ENCODE data around the gene CHIC2.

Gene CHIC2

DNA sequence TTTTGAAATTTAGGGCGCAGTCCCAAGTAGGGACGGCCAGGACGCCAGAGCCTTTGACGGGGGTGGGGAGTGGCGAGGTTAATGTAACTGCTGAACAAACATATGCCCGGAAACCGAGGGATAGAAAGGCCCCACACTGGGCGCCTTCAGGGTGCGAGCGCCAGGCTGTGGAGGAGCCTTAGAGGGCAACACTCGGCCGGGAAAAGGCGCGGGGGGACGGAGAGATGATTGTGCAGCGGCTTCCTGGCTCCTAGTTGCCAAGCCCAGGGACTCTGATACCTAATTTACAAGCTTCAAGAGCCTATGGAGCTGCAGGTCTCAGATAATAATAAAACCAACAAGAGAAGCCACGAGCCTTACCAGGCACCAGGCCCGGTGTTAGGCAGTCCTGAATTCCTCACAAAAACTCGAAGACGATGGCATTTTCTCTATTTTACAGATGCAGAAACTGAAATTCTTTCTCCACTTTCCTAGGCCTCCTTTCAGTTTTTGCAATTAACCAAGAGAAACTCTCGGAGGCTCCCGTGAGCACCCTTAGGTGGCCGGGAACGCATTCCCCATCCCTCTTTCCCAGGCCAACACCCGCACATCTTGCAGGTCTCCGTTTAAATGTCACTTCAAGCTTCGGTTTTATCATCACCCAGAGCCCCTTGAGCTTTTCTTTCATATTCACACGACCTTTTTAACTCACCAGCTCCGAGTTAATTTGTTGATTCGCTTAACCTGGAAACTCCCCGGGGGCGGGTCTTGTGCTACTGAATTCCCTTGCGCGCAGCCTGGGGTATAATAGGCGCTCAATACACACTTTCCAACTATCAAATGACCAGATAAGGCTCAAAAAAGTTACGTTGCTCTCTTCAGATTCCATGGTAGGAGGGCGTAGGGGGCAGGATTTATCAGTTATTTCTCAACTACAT lies 29.2 kb upstream of the CHIC2 start:
- no peak for DNase-seq (ENCODE audit: low spot score)

DNA sequence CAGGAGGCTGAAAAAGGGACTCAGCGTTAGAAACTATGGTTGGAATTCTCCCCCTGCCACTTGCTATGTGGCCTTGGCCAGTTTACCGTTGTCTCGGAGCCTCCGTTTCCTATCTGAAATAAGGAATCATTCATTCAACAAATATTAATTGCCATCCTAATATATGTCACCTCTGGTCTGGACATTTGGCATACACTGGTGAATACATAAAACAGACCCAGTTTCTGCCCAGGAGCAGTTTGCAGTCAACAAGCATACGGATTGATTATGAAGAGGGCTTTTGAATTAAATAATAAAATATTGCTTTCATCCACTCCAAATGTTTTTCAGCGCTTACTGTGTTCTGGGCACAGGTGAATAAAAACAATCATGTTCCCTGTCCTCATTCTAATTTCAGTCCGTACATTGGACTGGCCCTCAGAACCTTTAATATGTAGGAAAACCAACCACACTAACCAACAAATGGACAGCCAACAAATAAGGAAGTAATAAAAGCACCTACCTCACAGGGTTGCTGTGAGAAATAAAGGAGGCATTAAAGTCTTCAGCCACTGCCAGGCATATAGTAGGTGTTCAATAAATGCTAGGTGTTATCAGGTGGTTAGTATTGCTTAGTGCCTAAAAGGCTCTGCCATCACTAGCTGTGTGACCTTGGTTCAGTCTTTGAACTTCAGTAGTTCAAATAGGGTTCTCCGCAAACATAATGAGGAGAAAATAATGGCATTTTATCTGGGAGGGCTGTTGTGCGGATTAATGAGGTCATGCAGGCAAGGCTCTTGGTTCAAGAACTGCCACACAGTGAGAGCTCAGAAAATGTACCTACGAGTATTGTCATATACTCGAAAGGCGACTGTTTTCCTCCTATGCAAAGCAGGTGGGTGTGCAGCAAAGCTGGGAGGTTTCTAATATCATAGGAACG lies 28.3 kb upstream of the CHIC2 start:
- DNase-seq (ENCODE audit: low spot score), result no peak

DNA sequence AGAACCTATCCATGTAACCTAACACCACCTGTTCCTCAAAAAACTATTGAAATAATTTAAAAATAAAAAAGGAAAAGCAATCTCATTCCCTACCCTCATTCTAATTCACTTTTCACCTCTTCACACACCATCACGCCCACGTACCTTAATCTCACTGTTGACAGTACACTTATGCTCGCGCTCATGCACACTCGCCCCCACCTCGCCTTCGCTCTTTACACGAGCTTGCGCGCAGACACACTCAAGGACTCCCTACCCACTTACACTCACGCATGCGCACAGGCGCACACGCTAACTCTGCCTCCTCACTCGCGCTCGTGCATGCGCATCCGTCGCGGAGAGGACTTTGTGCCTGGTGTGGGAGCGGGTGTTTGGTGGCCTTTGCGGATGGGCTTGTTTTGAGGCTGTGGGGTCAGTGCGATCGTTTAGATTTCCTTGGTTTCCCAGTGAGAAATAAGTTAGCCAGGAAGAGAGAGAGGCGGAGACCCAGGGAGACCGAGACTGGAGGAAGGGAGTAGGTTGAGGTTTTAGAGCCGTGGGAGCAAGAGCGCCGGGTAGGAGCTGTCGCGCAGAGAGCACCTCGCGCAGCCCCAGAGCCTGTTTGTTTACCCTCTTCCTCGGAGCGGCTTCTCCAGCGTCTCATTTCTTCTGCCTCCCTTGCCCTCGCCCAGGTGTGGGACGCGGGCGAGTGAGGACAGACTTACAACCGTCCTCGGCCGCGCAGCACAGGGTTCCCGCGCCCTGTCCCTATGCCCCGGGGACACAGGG lies 27.4 kb upstream of the CHIC2 start:
- DNase-seq (ENCODE audit: low spot score), result peak; percentile 85

DNA sequence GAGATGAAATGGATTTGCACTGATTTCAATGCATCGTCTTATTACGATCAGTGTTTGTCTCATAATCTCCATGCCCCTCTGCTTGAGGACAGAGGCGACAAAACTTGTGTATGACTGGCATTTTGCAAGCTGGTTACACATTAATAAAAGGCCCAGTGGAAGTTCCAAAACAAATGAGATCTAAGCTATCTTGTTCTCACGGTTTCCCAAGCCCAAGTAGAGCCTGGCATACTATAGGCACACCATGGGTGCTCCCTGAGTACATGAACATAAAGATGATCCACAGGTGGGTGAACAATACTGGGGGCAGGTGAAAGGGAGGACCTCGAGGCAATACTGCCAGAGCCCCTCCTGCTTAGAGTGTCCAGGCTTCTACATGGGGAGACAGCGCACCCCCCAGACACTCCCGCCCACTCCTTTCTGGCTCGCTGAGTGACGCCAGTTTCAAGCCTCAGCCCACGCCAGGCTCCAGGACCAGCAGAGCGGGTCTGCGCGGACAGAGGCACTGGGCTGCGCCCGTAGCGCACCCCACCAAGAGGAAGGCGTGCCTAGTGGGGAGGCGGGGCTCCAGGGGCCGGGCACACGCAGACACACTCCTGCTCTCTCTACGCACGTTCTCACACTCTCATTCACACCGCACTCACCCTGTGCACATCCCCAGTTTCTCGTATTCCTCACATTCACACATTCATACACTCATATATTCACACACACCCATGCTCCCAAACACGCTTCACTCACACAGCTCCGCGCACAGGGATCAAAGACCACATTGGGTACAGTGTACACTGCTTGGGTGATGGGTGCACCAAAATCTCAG lies 26.6 kb upstream of the CHIC2 start:
- peak; percentile 6 for DNase-seq (ENCODE audit: low spot score)

DNA sequence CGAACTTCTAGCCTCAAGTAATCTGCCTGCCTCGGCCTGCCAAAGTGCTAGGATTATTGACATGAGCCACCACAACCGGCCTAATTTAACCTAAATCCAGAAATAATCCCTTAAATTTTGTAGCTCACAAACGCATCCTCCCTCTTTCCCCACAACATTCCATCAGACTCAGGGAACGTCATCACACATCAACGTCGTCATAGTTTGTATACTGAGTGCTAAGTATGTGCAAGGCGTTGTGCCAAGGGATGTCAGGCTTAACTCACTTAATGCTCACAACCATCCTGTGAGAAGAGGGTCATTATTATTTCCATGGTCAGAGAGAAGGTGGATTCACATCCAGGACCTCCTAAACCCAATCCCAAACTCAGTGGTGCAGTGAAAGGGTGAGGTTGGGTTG lies 26.0 kb upstream of the CHIC2 start:
- DNase-seq (ENCODE audit: low spot score), result no peak

DNA sequence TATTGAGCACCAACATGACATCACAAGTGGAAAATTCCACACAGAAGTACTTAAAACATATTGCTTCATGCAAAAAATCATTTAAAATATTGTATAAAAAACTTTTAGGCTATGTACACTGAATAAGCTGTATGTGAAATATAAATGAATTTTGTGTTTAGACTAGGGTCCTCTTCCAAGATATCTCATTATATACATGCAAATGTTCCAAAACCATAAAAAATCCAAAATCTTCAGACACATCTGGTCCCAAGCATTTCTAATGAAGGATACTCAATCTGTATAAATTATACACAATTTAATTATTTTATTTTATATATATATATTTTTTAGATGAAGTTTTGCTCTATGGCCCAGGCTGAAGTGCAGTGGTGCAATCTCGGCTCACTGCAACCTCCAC lies 25.5 kb upstream of the CHIC2 start:
- DNase-seq (ENCODE audit: low spot score), result no peak

DNA sequence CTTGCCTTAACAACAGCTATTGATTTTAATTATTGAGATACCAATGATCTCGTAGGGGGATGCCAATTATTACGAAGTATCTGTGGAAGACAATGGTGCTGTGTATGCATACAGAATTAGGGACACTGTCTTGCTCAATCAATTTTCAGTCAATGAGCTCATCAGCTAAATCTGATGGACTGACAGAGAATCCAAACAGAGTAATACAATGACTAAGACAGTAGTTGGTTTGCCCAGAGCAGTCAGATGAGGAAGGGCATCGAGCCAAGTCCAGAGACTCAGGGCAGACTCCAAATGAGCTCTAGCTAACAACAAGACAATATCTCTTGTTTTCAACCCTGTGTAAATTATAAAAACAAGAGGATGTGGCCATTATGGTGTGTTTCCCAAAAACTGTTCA lies 20.9 kb upstream of the CHIC2 start:
- no peak for DNase-seq (ENCODE audit: low spot score)

DNA sequence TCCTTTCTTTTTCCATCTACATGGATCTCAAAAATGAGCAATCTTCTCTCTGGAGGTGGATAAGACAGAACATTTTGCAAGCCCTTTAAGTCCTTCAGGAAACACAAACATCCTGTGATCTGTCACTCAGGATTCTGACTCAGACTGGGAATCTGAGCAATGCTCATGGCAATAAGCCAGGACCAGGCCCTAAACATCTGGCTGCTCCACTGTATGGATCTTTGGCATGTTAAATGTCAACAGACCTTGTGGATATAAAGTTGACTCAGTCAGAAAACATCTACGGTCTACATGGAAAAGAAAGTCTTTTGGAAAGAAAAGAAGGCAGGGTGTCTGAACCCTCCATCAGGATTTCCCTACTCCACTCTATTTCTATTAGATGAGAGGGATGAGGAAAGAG lies 17.8 kb upstream of the CHIC2 start:
- no peak for DNase-seq (ENCODE audit: low spot score)

DNA sequence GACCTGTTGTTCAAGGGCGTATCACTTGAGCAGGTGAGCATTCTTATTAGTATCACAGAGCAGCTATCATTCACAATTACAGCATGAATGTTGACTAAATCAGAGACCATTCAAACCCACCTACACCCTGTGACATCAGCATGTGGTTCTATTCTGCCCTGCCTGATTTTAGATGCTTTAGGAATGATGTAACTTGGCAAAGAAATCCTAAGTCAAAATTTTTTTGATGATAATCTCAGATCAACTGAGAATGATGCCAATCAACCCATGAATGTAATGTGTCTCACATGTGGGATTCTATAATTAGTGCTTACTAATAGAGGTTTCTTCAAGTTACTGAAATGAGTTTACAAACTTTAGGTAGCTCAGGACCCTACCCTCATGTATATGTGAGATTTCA lies 13.4 kb upstream of the CHIC2 start:
- DNase-seq (ENCODE audit: low spot score), result no peak

DNA sequence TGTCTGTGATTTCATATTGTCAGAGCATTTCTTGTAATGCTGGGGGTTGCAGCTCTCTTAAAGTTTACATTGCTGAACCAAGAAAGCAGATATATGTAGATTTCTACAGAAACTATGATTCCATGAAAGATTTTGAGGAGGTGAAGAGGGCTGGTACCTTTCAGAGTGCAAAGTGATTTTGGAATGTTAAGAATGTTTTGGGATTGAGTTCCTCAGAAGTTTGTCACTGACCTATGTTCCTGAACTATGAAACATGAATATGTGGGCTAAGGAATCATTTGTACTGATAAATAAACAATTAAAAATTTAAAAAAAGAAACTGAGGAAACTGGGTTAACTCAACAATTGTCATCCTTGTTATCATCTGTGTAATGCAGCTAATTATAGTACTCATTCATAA lies 12.3 kb upstream of the CHIC2 start:
- no peak for DNase-seq (ENCODE audit: low spot score)

DNA sequence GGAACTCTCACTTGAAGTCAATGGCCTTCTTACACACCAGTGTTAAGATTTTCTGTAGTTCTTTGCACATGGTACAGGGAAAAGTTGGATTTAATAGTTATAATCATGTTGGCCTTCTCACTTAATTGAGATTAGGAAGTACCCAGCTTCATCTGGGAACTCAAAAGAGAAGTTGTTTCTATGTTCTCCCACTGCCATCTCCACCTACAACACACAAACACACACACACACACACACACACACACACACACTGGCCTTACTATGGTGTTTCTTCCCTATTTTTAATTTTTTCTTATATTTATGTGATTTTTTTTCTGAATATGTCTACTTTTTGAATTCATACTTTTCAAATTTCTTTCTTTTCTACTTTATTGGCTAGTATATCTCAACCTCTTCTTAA lies 10.0 kb upstream of the CHIC2 start:
- no peak for DNase-seq (ENCODE audit: low spot score)

DNA sequence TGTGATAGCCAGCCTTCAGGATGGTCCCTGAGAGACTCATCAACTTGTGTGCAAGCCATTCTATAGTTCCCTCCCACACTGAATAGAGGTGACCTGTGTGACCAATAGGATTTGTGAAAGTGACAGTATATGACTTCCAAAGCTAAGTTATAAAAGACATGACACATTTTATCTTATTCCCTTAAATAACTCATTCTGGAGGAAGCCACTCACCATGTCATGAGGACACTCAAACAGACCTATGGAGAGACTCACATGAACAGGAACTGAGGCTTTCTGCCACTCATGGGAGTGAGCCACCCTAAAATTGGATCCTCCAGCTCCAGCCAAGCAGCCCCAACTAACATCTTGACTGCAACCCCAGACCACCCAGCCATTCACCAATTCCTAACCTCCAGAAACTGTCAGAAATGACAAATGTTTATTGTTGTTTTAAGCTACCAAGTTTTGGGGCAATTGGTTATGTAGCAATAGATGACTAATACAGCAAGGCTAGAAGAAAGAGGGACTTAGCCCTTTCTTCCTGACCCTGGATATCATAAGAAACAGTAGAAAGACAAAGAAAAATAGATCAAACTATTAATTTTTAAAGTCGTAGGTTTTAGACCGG lies 9.0 kb upstream of the CHIC2 start:
- no peak for DNase-seq (ENCODE audit: low spot score)

DNA sequence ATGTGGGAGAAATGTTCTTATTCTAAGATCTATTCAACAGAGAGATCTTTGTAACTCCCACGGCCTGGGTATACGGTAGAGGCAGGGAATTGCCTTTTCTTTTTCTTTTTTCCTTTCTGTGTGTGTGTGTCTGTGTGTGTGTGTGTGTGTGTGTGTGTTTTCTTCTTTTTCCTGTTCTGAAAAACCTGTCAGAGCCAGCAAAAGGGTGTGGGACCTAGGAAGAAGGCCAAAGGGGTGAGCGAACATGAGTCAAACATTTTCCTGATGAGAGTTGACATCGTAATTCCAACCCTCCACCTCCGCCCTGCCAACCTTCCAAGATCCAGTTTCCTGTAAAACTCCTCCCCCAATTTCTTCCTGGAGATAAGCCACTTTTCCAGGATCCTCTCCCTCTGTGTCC lies 2.8 kb upstream of the CHIC2 start:
- DNase-seq (ENCODE audit: low spot score), result no peak

DNA sequence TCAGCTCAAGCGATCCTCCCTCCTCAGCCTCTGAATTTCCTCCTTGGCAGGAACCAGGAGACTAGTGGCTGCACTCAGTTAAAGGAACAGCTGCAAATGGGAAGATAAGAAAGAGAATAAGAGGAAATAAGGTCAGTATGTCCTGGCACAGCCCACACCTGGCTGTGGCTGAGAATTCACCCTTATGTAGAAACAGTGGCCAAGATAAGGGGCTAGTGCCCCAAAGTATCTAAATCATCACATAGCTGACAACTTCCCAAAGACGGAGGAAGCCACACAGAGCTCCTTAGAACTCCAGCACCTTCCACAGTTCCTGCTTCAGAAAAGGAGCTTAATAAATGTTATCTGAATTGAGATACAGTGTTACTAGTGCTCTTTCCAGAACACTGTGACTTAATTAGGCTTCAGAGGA lies 2.3 kb upstream of the CHIC2 start:
- DNase-seq (ENCODE audit: low spot score), result no peak

DNA sequence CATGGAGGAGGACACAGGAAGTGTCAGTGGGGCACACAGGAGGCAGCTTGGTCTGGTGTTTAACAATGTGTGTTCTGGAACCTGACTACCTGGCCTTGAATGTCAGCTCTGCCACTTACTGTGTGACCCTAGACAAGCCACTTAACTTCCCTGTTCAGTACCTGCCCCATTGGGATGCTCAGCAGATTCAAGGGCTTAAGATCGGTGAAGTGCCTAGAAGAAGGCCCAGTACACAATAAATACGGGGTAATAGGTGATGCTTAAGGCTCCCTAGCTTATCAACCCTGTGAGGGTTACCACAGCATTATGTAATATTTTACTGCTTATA lies 1.6 kb upstream of the CHIC2 start:
- DNase-seq (ENCODE audit: low spot score), result no peak

DNA sequence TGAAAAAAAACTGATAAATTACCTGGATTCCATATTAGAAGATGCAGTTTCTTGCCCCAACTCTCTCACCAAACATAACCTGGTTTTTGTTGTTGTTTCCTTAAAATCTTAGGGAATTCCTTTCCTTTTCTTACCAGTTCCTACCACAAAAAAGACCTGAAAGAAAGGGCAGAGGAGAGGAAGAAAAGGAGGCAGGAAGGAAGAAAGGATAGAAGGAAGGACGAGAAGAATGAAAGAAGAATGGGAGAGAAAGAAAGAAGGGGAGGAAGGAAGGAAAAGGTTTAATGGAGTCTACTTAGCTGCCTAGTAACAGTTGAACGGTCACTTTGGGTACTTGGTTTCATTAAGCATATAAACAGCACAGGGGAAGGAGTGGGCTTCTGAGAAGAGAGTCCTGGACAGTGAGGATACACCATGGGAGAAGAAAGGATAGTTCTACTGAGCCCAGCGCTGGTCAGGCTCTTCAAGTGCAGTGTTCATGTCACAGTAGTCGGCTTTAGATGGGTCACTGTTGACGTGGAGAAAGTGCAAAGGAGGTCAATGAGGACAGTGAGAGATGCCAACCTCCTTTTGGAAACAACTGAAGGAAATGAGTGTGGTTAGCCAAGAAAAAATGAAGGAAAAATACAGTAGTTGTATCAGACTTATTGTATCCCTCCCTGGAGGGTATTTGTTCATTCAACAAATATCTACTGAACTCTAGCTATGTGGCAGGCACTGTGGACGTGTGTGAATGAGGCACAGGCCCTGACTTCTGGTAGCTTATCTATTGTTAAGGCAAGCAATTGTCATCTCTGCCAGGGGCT lies 1.1 kb upstream of the CHIC2 start:
- DNase-seq (ENCODE audit: low spot score), result no peak

DNA sequence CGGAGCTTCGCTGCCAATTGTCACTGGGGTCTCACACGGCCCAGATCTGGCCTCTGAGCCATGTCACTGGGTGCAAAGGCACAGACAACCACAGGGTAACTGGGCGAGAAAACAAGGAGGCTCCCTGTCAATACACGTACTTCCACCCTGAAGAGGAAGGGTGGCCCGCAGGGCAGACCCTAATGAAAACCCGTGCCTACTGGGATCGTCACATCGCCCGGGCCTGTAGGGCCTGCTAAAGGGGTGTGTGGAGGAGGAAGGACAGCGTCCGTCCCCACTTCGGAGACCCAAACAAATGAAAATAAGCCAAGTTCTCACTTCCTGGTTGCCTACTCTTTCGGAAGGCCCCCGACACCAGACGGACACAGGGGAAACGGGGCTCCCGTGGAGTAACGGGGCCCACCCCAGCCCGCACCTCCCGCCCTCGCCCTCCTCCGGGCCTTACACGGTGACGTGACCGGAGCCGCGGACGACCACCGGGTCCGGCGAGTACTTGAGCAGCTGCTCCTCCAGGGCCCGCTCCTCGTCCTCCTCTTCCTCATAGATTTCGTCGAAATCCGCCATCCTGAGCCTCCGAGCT lies 578 bp downstream of the CHIC2 start:
- DNase-seq (ENCODE audit: low spot score), result peak; percentile 25

DNA sequence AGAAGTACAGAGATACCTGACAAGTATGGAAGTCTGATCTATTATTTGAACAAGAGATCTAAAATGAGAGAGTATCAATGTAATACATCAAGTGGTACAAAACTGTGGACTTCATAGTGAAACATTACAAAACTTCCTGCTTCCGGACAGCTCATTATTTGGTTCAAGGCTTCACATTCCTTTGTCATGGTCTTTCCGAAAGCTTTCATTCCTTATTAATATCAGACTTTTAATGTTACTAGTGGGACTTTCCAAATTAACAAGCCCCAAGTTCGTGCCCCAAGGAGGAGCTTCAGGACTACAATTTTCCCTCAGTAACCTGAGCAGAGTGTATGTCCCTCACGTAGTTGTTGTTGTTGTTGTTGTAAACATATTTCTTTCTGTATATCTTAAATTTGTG lies 1.2 kb downstream of the CHIC2 start:
- DNase-seq (ENCODE audit: low spot score), result peak; percentile 13

DNA sequence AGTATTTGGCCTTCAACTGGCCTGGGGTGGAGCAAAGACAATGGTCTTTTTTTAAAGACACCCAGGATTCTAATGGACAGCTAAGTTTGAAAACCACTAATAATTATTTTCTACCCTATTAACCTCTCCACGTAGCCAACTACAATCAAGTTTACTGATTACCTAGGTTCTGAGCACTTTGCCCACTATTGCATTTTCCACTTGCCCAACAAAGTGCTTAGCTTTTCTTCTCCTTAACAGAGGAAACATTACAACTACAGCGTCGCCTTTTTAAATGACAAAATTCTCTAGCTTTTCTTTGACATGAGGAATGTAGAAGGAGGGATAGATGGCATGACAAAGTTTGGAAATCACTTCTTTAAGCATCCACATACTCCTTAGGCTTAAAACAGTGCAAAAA lies 2.0 kb downstream of the CHIC2 start:
- no peak for DNase-seq (ENCODE audit: low spot score)

DNA sequence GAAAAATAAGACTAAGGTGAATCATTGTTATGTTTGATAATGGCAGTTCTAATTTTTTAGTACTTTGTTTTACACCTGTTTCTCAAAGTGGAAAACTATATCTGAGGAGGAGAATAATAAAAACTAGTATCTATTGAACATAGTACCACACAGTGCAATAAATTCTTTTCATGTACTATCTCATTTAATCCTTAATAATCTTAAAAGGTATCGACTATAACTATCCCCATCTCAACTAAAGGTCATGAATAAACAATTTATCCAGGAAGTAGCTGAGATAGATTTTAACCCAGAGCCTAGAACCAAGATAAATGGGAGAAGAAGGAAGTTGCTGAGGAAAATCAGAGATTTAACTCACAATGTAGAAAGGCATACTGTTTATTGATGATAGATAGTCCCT lies 2.5 kb downstream of the CHIC2 start:
- DNase-seq (ENCODE audit: low spot score), result no peak

Measured in CD4-positive, alpha-beta T cell treated with Interleukin-15 for 4 hours (primary cell).